Stimulated activated CD4-positive, alpha-beta T cell treated with anti-CD3 and anti-CD28 coated beads, Interleukin-4, amount 100 ng/mL, for 4 hours (primary cell): Measurements from ENCODE around the gene HK1.

Source experiments
- DNase-seq, 2 experiments: peaks; one replicate each; pipeline ENCODE4 v3.0.0-alpha.2; 2020

Gene HK1

GRCh38 chr10:69379800-69380199 is 101.5 kb downstream of the HK1 start:
- DNase-seq: no peak

GRCh38 chr10:69382382-69383117 is 104.3 kb downstream of the HK1 start:
- DNase-seq: no peak

- DNase-seq: no peak
Measured at GRCh38 chr10:69383558-69383957, 105.3 kb downstream of the HK1 start.

GRCh38 chr10:69384320-69384719 is 106.0 kb downstream of the HK1 start:
- no peak for DNase-seq

GRCh38 chr10:69385454-69386350 is 107.4 kb downstream of the HK1 start:
- no peak for DNase-seq

- DNase-seq: no peak
Measured at GRCh38 chr10:69387500-69387899, 109.2 kb downstream of the HK1 start.

- DNase-seq: no peak
Measured at GRCh38 chr10:69388488-69388887, 110.2 kb downstream of the HK1 start.

GRCh38 chr10:69389827-69390490 is 111.7 kb downstream of the HK1 start:
- DNase-seq: no peak

- DNase-seq: no peak
Measured at GRCh38 chr10:69391158-69391557, 112.9 kb downstream of the HK1 start.

- DNase-seq: peak; percentile 68 to 74
Measured at GRCh38 chr10:69392481-69393000, 114.2 kb downstream of the HK1 start.

GRCh38 chr10:69394020-69394419 is 115.7 kb downstream of the HK1 start:
- DNase-seq: no peak

GRCh38 chr10:69397972-69398371 is 119.7 kb downstream of the HK1 start:
- DNase-seq: no peak

GRCh38 chr10:69398466-69398865 is 120.2 kb downstream of the HK1 start:
- DNase-seq: no peak

GRCh38 chr10:69400936-69401335 is 122.6 kb downstream of the HK1 start:
- no peak for DNase-seq

- DNase-seq: no peak
Measured at GRCh38 chr10:69401416-69401815, 123.1 kb downstream of the HK1 start.

GRCh38 chr10:69402386-69402785 is 124.1 kb downstream of the HK1 start:
- no peak for DNase-seq

GRCh38 chr10:69403066-69403465 is 124.8 kb downstream of the HK1 start:
- no peak for DNase-seq

GRCh38 chr10:69403519-69403918 is 125.2 kb downstream of the HK1 start:
- DNase-seq: no peak

GRCh38 chr10:69404786-69405185 is 126.5 kb downstream of the HK1 start:
- DNase-seq: no peak

GRCh38 chr10:69405221-69405620 is 126.9 kb downstream of the HK1 start:
- DNase-seq: no peak

- DNase-seq: no peak
Measured at GRCh38 chr10:69406302-69406811, 128.1 kb downstream of the HK1 start.

- no peak for DNase-seq
Measured at GRCh38 chr10:69406816-69407580, 128.7 kb downstream of the HK1 start.
